H54 (cell line): ENCODE measurements around the gene SCD5.

ENCODE experiments used
- DNase-seq: peaks from one replicate; pipeline ENCODE4 v3.0.0; 2011; ENCODE audit warnings: low spot score, mixed read lengths; ENCODE audit not compliant: insufficient read length
- FAIRE-seq: peaks from 3 replicates; lab custom pipeline; 2011; peaks lifted over from hg19 to GRCh38; lab: Jason Lieb, UNC
- POLR2A ChIP-seq: IDR thresholded peaks from 2 replicates; pipeline ENCODE4 v1.6.1; 2011; ENCODE audit warnings: low read depth, mild to moderate bottlenecking, low read length

SCD5 gene

DNA sequence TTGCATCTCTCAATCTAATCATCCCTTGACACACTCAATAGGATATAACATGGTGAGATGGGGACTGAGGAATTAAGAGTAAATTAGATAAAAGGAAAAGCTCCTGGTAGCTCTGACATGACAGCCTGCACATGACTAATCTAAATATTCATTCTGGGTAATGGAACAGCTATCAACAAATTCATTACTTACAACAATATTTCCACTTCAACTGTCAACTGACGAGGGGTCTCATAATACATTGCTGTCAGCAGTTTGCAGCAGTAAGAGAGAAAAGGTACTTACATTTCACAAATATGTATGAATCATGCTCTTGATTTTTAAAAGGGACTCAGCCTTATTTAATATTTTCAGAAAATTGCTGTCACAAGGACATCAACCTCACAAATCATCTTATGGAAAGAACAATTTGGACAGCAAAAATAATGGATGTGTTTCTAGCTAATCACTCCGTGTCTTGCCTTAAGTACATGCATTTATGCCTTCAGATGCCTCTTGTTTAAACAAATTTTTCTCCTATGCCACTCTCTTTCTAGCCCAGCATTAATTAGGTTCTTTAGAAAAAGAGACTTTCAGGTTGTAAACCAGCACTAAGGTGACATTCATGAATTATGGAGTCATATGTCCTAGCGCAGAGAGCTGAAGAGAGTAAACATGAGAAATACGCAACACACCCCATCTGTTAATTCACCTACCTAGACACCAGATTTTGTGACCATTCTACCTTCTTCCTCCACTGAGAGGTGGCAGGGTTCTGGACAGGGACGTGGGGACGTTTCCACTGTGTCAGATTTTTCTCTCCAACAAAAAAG is 137.2 kb downstream of the SCD5 start:
- FAIRE-seq = no peak
- TF ChIP-seq POLR2A = no peak
- DNase-seq = no peak

DNA sequence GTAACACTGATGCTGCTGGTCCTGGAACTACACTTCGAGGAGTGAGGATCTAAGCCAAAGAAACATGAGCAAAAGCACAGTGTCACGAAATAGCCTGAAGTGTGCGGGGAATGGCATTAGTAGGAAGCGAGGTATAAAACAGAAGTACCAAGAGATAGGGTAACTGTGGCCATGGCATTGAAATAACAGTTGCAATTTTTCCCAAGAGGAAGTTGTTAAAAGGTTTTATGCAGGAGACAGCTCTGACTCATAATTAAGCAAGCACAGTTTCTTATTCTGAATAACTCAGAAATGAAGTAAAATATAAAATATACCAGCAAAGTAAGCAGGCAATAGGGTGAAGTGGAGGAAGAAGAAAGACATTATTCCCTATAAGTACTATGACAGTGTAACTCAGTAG is 146.5 kb downstream of the SCD5 start:
- TF ChIP-seq POLR2A = no peak
- DNase-seq = no peak
- FAIRE-seq = no peak

DNA sequence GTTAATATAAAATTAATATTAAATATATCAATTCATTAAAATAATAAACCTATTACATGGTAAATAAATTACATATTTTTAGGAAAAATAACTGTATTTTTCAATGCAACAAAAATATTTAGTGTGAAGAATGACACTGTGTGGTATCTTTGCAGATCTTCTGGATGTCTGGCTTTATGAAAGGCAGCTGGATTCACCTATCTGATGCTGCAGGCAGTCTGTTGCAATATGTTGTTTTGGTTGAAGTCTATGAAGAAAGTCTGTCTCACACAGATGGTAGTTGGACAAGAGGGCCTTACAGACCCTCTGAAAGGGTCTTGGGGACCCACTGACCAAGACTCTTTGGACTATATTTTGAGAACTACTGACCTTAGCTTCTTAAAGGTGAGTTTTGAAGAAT is 147.7 kb downstream of the SCD5 start:
- FAIRE-seq (no peak), DNase-seq (no peak)
- no peak for TF ChIP-seq POLR2A

DNA sequence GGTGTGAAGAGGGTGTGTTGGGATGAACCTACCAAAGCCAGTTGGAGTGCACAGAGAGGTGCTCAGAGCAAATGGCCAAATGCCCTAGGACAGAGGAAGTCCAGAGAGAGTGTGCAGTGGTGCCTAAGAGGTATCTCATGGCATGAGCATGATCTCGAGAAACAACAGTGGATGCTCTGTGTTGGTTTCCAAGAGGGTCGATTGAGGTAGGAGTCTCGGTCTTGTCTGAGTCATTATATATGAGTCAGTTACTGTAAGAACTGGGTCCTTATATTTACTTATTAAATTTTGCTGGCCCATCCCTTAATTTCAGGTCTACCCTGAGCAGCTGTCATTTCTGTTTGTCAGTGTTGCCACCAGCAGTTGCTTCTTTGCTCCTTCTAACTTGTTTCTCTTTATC is 150.2 kb downstream of the SCD5 start:
- no peak for DNase-seq
- TF ChIP-seq POLR2A = no peak
- FAIRE-seq = no peak

DNA sequence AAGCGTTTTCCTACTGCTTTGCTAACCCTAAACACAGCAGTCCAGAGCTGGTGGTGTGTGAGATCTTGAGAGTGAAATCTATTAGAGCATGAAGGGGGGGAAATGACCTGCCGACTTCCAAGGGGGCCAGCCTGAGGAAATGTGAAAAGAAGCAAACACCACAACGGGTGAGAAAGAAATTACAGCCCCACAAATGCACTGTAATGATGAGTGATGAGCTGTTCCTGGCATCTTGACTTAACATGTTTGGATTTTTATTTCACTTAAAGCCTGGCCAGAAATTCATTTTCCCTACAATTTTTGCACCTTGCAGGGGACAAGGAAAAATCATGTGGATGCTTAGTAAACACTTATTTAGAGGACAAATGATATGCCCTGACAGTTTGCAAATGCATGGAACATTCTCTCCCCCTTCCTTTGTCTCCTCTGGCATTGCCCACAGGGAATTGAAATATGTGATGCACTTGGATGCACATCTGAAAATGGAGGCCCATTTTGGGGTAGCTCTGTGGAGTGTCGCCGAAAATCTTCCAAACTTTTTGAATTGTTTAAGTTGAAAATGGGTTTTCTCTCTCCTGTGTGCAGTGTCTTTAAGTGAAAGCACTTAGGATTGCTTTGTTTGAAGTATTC is 152.5 kb downstream of the SCD5 start:
- TF ChIP-seq POLR2A = no peak
- DNase-seq = no peak
- no peak for FAIRE-seq

DNA sequence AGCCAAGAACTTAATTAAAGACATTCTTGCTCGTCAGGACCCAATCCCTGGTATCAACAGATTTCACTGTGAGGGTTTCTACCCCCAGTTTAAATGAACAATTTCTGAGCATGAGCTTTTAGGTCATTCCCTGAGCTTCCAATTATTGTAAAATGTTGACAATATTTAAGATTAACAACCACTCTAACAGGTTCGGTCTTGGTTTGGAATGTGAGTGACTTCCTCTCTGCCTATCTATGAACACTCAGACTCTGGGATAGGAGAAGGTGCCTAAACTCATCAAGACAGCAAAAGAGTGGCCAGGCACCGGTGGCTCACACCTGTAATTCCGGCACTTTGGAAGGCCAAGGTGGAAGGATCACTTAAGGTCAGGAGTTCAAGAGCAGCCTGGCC is 153.9 kb downstream of the SCD5 start:
- DNase-seq = no peak

DNA sequence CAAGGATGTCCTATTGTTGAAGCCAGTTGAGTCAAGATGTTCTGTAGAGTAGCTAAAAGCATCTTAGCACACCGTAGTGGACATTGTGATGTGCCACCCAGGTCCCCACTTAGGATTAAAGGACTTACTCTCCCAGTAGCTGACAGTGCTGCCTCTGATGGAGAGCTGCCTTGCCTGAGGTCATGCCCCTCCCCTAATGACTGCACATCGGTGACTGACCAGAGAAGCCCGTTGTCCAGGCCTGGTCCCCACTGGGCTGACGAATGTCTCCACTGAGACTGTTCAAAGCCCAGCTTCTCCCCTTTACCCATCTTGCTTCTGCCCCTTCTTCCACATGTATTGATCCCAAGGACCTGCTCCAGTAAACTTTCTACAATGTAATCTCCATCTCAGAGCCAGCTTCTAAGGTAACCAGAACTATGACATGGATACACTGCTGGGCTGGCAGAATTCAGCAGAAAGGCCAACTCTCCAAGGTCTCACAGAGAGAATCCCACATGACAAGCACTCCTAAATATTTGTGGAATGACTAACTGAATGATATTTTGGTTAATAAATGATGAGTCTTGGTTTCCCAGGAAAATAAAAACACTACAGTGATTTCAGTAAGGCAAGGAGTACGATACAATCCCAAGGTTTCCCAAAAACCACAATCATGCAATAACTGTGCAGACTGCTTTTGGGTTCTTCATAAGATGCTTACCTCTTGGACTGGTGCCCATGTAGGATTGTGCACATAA is 154.4 kb downstream of the SCD5 start:
- DNase-seq (peak; percentile 7), FAIRE-seq (no peak)
- no peak for TF ChIP-seq POLR2A

More for the DNA sequence above, 153.9 kb downstream of the SCD5 start:
- TF ChIP-seq POLR2A = no peak
- no peak for FAIRE-seq

DNA sequence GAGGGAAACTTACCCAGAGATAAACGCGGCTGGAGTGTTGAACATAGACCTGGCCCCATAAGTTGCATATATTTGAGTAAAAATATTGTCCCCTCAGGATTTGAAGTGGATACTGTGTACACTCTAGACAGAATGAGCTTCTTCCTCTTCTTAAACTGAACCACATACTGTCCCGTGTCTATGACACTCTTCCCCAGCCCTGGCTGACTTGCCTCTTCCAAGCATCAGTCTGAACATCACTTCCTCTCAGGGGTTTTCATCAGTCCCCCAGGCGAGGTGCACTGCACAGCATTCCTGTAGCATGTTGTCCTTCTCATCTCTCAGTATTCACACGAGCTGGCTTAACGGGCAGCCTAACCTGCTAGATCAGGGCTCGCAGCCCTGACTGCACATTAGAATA is 156.3 kb downstream of the SCD5 start:
- TF ChIP-seq POLR2A = no peak
- FAIRE-seq (no peak), DNase-seq (no peak)

DNA sequence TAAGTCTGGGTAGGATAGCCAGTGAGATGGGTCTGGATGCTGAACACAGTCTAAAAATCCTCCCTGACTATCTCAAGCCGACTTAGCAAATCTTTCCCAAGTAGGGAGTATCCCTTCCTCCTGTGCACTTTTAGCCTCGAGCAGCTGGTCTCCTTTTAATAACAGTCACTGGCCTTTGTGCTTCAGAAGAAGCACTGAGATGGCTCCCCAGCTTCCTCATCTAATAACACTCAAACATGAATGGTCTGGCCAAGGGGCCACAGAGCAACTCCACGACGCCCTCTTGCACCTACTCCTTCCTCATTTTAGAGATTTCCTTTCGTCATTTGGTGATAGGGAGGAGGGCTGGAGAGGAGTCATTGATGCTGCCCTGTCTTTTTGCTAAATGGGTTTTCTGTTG is 158.1 kb downstream of the SCD5 start:
- TF ChIP-seq POLR2A = no peak
- DNase-seq = no peak
- no peak for FAIRE-seq

DNA sequence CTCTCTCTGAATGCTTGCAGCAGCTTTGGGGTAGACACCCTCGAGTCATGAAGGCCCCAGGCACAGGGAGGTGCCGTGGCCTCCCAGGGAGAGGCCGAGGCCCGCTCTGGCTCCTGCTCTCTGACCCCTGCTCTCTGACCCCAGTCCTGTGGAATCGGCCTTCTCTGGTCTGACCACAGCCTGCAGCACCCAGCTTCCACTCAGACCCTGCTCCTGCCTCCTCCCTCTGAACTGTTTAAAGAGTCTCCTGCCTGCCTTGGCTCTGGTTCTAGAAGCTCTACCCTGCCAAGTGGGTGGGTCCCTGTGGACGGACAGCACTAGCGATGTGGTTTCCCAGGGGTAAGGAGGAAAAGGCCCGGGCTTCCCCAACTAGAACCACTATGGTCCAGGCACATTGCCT is 158.6 kb downstream of the SCD5 start:
- FAIRE-seq = no peak
- DNase-seq = no peak
- TF ChIP-seq POLR2A = no peak

DNA sequence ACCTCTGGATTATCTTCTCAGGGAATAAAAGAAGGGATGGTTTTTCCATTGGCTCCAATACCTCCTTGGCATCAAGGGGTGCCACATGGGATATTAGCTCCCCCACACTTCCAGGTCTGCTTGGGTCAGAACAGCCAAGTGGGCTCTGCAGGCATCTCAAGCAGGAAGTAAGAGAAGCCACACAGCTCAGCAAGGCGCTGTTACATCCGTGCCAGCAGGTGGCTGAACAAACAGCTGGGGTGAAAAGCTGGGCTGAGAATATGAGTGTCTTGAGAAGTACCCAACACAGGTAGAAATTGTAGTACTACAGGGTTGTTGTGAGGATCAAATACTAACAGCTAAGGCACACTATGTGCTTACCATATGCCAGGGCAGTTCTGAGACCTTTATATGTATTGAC is 160.1 kb downstream of the SCD5 start:
- TF ChIP-seq POLR2A = no peak
- DNase-seq = no peak
- no peak for FAIRE-seq

DNA sequence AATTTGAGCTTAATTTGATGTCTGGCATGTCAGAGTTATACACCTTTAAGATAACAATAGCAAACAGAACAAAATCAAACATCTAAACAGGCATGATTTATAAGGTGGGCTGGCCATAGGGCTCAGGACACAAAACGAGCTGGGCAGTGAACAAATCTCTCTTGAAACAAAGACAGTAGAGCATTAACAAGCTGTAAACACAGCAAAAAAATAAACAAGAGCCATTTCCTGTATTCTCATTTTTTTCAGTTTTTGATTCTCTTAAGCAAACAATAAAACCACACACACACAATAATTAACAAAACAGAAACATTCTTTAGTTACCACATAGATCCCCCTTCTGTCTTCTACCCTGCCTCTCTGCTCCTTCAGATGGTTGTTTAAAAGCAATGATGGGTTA is 168.5 kb downstream of the SCD5 start:
- no peak for DNase-seq
- no peak for TF ChIP-seq POLR2A
- FAIRE-seq = no peak

DNA sequence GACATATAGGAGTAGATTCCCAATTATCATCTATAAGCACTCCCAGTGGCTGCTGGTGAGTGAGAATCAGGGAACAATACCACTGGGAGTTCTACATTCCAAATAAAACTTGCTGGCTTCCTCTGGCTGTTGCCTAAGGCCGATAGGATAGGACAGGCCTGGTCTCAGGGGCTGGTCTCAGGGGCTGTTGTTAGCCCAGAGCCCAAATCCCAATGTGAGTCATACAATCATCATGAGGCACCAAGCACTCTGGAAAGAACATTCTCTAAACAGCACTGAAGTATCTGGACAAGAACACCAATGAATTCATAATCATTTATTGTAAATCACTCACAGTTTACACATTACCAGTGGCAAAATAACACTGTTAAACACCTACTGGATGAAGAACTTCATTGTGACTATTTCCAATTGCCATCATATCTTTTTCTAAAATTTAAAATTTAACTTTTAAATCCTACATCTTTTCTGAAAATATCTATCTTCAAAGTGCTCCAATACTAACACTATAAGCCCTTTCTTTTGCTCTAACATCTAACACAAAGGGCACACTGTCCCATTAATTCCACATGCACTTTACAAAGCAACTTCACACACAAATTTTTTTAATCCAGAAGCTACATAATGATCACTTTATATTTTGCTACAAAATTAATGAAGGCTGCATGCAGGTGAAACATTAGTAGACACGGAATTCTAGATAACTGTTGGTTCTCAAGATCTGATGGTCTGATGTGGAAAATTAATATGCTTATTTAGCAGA is 169.2 kb downstream of the SCD5 start:
- no peak for TF ChIP-seq POLR2A
- FAIRE-seq (no peak), DNase-seq (peak; percentile 3)
